Loucy (cell line): ENCODE data around the gene TAAR8.
"Not testable (repeated sequence)": the region's sequence is repeated elsewhere in the genome, so short reads cannot be mapped to it uniquely, and the experiment has no call there.

ENCODE experiments used
- H2AFZ ChIP-seq: fragments of 200-600 bp; sonication (generic); 2 replicates; pipeline ENCODE4 v1.6.0; 2016; ENCODE audit warnings: antibody characterized with exemption, mild to moderate bottlenecking, low read length, moderate library complexity
- H3F3A ChIP-seq: fragments of 200-600 bp; 2 replicates; pipeline ENCODE4 v1.6.0; 2016; ENCODE audit warnings: antibody characterized with exemption, low read depth, mild to moderate bottlenecking
- H3K27me3 ChIP-seq: fragments of 200-600 bp; sonication (generic); 2 replicates; pipeline ENCODE4 v1.6.1; 2014; ENCODE audit warnings: low read length, mild to moderate bottlenecking; ENCODE audit not compliant: insufficient read depth, poor library complexity, severe bottlenecking
- H3K36me3 ChIP-seq: fragments of 200-600 bp; sonication (generic); 2 replicates; pipeline ENCODE4 v1.6.1; 2016; ENCODE audit warnings: low read length; ENCODE audit not compliant: insufficient read depth
- H3K4me1 ChIP-seq: fragments of 200-600 bp; sonication (generic); 2 replicates; pipeline ENCODE4 v1.5.1; 2014; ENCODE audit warnings: low read length, mild to moderate bottlenecking; ENCODE audit not compliant: insufficient read depth, poor library complexity, severe bottlenecking
- H3K4me2 ChIP-seq: fragments of 200-600 bp; sonication (generic); 2 replicates; pipeline ENCODE4 v1.6.0; 2014; ENCODE audit warnings: antibody characterized with exemption, low read length, low read depth, mild to moderate bottlenecking; ENCODE audit not compliant: poor library complexity, severe bottlenecking
- H3K4me3 ChIP-seq: fragments of 200-600 bp; sonication (generic); 2 replicates; pipeline ENCODE4 v1.5.1; 2014; ENCODE audit warnings: low read length, mild to moderate bottlenecking, mixed read lengths; ENCODE audit not compliant: poor library complexity, severe bottlenecking
- H3K79me2 ChIP-seq: fragments of 200-600 bp; sonication (generic); 2 replicates; pipeline ENCODE4 v1.6.1; 2014; ENCODE audit warnings: low read length; ENCODE audit not compliant: insufficient read depth
- H3K9ac ChIP-seq: fragments of 200-600 bp; sonication (generic); 2 replicates; pipeline ENCODE4 v1.6.0; 2014; ENCODE audit warnings: mild to moderate bottlenecking, low read depth, low read length, moderate library complexity; ENCODE audit not compliant: poor library complexity, severe bottlenecking
- H3K9me2 ChIP-seq: fragments of 200-600 bp; sonication (generic); replicated peaks from 2 replicates; pipeline ENCODE4 v1.6.1; 2016; ENCODE audit warnings: low read depth, low read length, mixed read lengths
- H3K9me3 ChIP-seq: fragments of 200-600 bp; sonication (generic); 2 replicates; pipeline ENCODE4 v1.6.1; 2014; ENCODE audit warnings: mild to moderate bottlenecking, antibody characterized with exemption, low read length, low read depth; ENCODE audit not compliant: insufficient read depth
- H4K20me1 ChIP-seq: fragments of 200-600 bp; sonication (generic); 2 replicates; pipeline ENCODE4 v1.6.0; 2014; ENCODE audit warnings: antibody characterized with exemption, low read length, mild to moderate bottlenecking; ENCODE audit not compliant: insufficient read depth, poor library complexity, severe bottlenecking
- CTCF ChIP-seq: fragments of 200-600 bp; sonication (generic); conservative IDR thresholded peaks from 2 replicates; pipeline ENCODE4 v1.5.1; 2014; ENCODE audit warnings: mild to moderate bottlenecking, antibody characterized with exemption, low read length
- EZH2phosphoT487 ChIP-seq: fragments of 200-600 bp; IDR thresholded peaks from 2 replicates; pipeline ENCODE4 v1.6.1; 2018; ENCODE audit warnings: antibody characterized with exemption, mild to moderate bottlenecking, moderate library complexity, borderline replicate concordance

The TAAR8 gene

GRCh38 chr6:132596201-132596600 lies 43.7 kb downstream of the TAAR8 start:
- Histone ChIP-seq H3K9me3 (no peaks in the 10 kb centered on the region), H3K36me3 (no peaks in the 10 kb centered on the region), H3K4me1 (no peaks in the 10 kb centered on the region), H3K79me2 (no peaks in the 10 kb centered on the region), H4K20me1 (no peaks in the 10 kb centered on the region), H3K4me3 (no peak overlapping the region), H3K9me2 (no peaks in the 10 kb centered on the region), H3K27me3 (no peaks in the 10 kb centered on the region), H3K4me2 (no peak overlapping the region), H3K9ac (no peak overlapping the region), H3F3A (no peaks in the 10 kb centered on the region), H2AFZ (no peak overlapping the region)
- no peak for TF ChIP-seq EZH2phosphoT487
- TF ChIP-seq CTCF = no peak

- Histone ChIP-seq H3K9me2 (no peaks in the 10 kb centered on the region), H3K4me2 (no peak overlapping the region), H3F3A (no peaks in the 10 kb centered on the region), H2AFZ (no peak overlapping the region; the same call in 1 of the 2 replicates), H3K36me3 (no peaks in the 10 kb centered on the region), H3K9ac (no peak overlapping the region), H4K20me1 (no peaks in the 10 kb centered on the region), H3K9me3 (no peaks in the 10 kb centered on the region), H3K79me2 (no peaks in the 10 kb centered on the region), H3K4me3 (no peak overlapping the region), H3K4me1 (peaks cover 11% of the 10 kb centered on the region), H3K27me3 (no peaks in the 10 kb centered on the region)
- TF ChIP-seq CTCF (peak; percentile 67), EZH2phosphoT487 (no peak)
These were observed 46.0 kb downstream of the TAAR8 start for GRCh38 chr6:132598473-132598872.

- not testable (repeated sequence) for H3K79me2 ChIP-seq, H2AFZ ChIP-seq, H3K9ac ChIP-seq, H3F3A ChIP-seq, H3K4me3 ChIP-seq, H3K36me3 ChIP-seq, H3K9me2 ChIP-seq, H3K27me3 ChIP-seq, H3K4me2 ChIP-seq, H3K9me3 ChIP-seq, H4K20me1 ChIP-seq
- peaks cover 29% of the 10 kb centered on the region for H3K4me1 ChIP-seq
These were observed 48.4 kb downstream of the TAAR8 start for GRCh38 chr6:132600900-132601299.
